ENCODE results near the gene LGALS4.
"Not testable (repeated sequence)": the region's sequence is repeated elsewhere in the genome, so short reads cannot be mapped to it uniquely, and the experiment has no call there.

LGALS4 gene

GRCh38 chr19:38790507-38791403 lies 22.0 kb downstream of the LGALS4 start:
- not testable (repeated sequence) for DNase-seq; H3K4me1 ChIP-seq (ENCODE audit: control insufficient read depth in 1 of 2, insufficient read depth in 2 of 2, low read length in 2 of 2); H3K4me2 ChIP-seq (ENCODE audit: low read length)

GRCh38 chr19:38788478-38789243 lies 24.1 kb downstream of the LGALS4 start, which contains the start of gene LGALS7B:
Gene LGALS7B (plus strand): TSS chr19:38789200. CDS start chr19:38789227, 27 bp downstream.
- Histone ChIP-seq H2AK5ac (ENCODE audit: low read length) (no peak within 1 kb of the TSS), H2BK5ac (ENCODE audit: low read depth, low read length, poor library complexity) (no peak within 1 kb of the TSS), H4K8ac (ENCODE audit: low read depth, low read length) (no peak within 1 kb of the TSS), H3K4me1 (ENCODE audit: control insufficient read depth in 1 of 2, insufficient read depth in 2 of 2, low read length in 2 of 2) (no peaks in the 10 kb centered on the region), H2BK12ac (ENCODE audit: low read length) (no peak within 1 kb of the TSS), H2AFZ (ENCODE audit: insufficient read depth, low read length, poor library complexity) (no peak within 1 kb of the TSS), H3K4me2 (ENCODE audit: low read length) (no peak within 1 kb of the TSS), H3K79me2 (ENCODE audit: control insufficient read depth, insufficient read depth, low read length, poor library complexity) (no peaks in the 10 kb centered on the region), H4K12ac (ENCODE audit: low read depth, low read length) (no peak within 1 kb of the TSS), H3K9ac (ENCODE audit: low read length) (no peak within 1 kb of the TSS), H2BK120ac (ENCODE audit: insufficient read depth, low read length, poor library complexity) (no peak within 1 kb of the TSS), H3K18ac (ENCODE audit: low read length) (no peak within 1 kb of the TSS), H4K91ac (ENCODE audit: low read depth, low read length) (peak within 1 kb of the TSS; percentile 45), H3K27me3 (ENCODE audit: insufficient read depth, low read length) (no peaks in the 10 kb centered on the region), H3K14ac (ENCODE audit: low read length) (no peak within 1 kb of the TSS), H3K36me3 (ENCODE audit: control insufficient read depth in 1 of 2, insufficient read depth in 2 of 2, low read length in 2 of 2) (no peaks in the 10 kb centered on the region), H3K79me1 (ENCODE audit: low read length) (peaks cover 4% of the 10 kb centered on the region), H3K4me3 (ENCODE audit: low read depth, low read length) (no peak within 1 kb of the TSS), H3K27ac (ENCODE audit: low read depth, low read length) (no peak within 1 kb of the TSS), H3K23ac (ENCODE audit: low read length) (no peak within 1 kb of the TSS), H3K4ac (ENCODE audit: low read depth, low read length) (no peak within 1 kb of the TSS), H3K9me3 (ENCODE audit: insufficient read depth, low read depth, low read length) (no peaks in the 10 kb centered on the region)
- whole genome bisulfite sequencing (ENCODE audit: extremely low coverage, insufficient coverage, insufficient read length) = no CpG with 5 or more reads among the region's 17 CpGs
- no peak for DNase-seq

More at GRCh38 chr19:38790507-38791403, 22.0 kb downstream of the LGALS4 start:
- not testable (repeated sequence) for H3K14ac ChIP-seq (ENCODE audit: low read length); H2BK5ac ChIP-seq (ENCODE audit: low read depth, low read length, poor library complexity); H3K36me3 ChIP-seq (ENCODE audit: control insufficient read depth in 1 of 2, insufficient read depth in 2 of 2, low read length in 2 of 2); H3K79me2 ChIP-seq (ENCODE audit: control insufficient read depth, insufficient read depth, low read length, poor library complexity); H3K79me1 ChIP-seq (ENCODE audit: low read length); H2AFZ ChIP-seq (ENCODE audit: insufficient read depth, low read length, poor library complexity); H4K12ac ChIP-seq (ENCODE audit: low read depth, low read length); H3K9ac ChIP-seq (ENCODE audit: low read length); H2BK12ac ChIP-seq (ENCODE audit: low read length); H3K27me3 ChIP-seq (ENCODE audit: insufficient read depth, low read length); H3K27ac ChIP-seq (ENCODE audit: low read depth, low read length); H3K9me3 ChIP-seq (ENCODE audit: insufficient read depth, low read depth, low read length); H4K8ac ChIP-seq (ENCODE audit: low read depth, low read length); H2AK5ac ChIP-seq (ENCODE audit: low read length); H2BK120ac ChIP-seq (ENCODE audit: insufficient read depth, low read length, poor library complexity); H4K91ac ChIP-seq (ENCODE audit: low read depth, low read length); H3K18ac ChIP-seq (ENCODE audit: low read length); H3K4ac ChIP-seq (ENCODE audit: low read depth, low read length); H3K4me3 ChIP-seq (ENCODE audit: low read depth, low read length); H3K23ac ChIP-seq (ENCODE audit: low read length)
- no CpG with 5 or more reads among the region's 49 CpGs for WGBS (ENCODE audit: extremely low coverage, insufficient coverage, insufficient read length)

- H3K4me3 ChIP-seq (ENCODE audit: low read depth, low read length) = no peak overlapping the region
- H3K27me3 ChIP-seq (ENCODE audit: insufficient read depth, low read length) = no peaks in the 10 kb centered on the region
- H3K79me2 ChIP-seq (ENCODE audit: control insufficient read depth, insufficient read depth, low read length, poor library complexity) = no peaks in the 10 kb centered on the region
- no peak overlapping the region for H4K12ac ChIP-seq (ENCODE audit: low read depth, low read length)
- no peak overlapping the region for H4K91ac ChIP-seq (ENCODE audit: low read depth, low read length)
- no peak overlapping the region for H2BK120ac ChIP-seq (ENCODE audit: insufficient read depth, low read length, poor library complexity)
- no peak overlapping the region for H3K4me2 ChIP-seq (ENCODE audit: low read length)
- H3K4ac ChIP-seq (ENCODE audit: low read depth, low read length) = no peak overlapping the region
- no peak overlapping the region for H3K14ac ChIP-seq (ENCODE audit: low read length)
- no peak overlapping the region for H2BK5ac ChIP-seq (ENCODE audit: low read depth, low read length, poor library complexity)
- H3K23ac ChIP-seq (ENCODE audit: low read length) = no peak overlapping the region
- H3K79me1 ChIP-seq (ENCODE audit: low read length) = peaks cover 1% of the 10 kb centered on the region
- H3K4me1 ChIP-seq (ENCODE audit: control insufficient read depth in 1 of 2, insufficient read depth in 2 of 2, low read length in 2 of 2) = no peaks in the 10 kb centered on the region
- H2BK12ac ChIP-seq (ENCODE audit: low read length) = peak overlapping the region; percentile 13
- H3K18ac ChIP-seq (ENCODE audit: low read length) = peak overlapping the region; percentile 9
- no CpG with 5 or more reads among the region's 11 CpGs for WGBS (ENCODE audit: extremely low coverage, insufficient coverage, insufficient read length)
- H4K8ac ChIP-seq (ENCODE audit: low read depth, low read length) = no peak overlapping the region
- no peak overlapping the region for H2AK5ac ChIP-seq (ENCODE audit: low read length)
- H3K9ac ChIP-seq (ENCODE audit: low read length) = no peak overlapping the region
- H3K36me3 ChIP-seq (ENCODE audit: control insufficient read depth in 1 of 2, insufficient read depth in 2 of 2, low read length in 2 of 2) = no peaks in the 10 kb centered on the region
- H3K27ac ChIP-seq (ENCODE audit: low read depth, low read length) = no peak overlapping the region
- no peaks in the 10 kb centered on the region for H3K9me3 ChIP-seq (ENCODE audit: insufficient read depth, low read depth, low read length)
- DNase-seq = no peak
- no peak overlapping the region for H2AFZ ChIP-seq (ENCODE audit: insufficient read depth, low read length, poor library complexity)
These were observed 26.0 kb downstream of the LGALS4 start for GRCh38 chr19:38786572-38787265.

- H2AFZ ChIP-seq (ENCODE audit: insufficient read depth, low read length, poor library complexity); H3K27me3 ChIP-seq (ENCODE audit: insufficient read depth, low read length); H3K27ac ChIP-seq (ENCODE audit: low read depth, low read length); H3K9ac ChIP-seq (ENCODE audit: low read length); H3K14ac ChIP-seq (ENCODE audit: low read length); H3K4me3 ChIP-seq (ENCODE audit: low read depth, low read length); H3K18ac ChIP-seq (ENCODE audit: low read length); H3K79me2 ChIP-seq (ENCODE audit: control insufficient read depth, insufficient read depth, low read length, poor library complexity); H2AK5ac ChIP-seq (ENCODE audit: low read length); H2BK12ac ChIP-seq (ENCODE audit: low read length); H2BK120ac ChIP-seq (ENCODE audit: insufficient read depth, low read length, poor library complexity); H3K23ac ChIP-seq (ENCODE audit: low read length); H4K8ac ChIP-seq (ENCODE audit: low read depth, low read length); H3K4me1 ChIP-seq (ENCODE audit: control insufficient read depth in 1 of 2, insufficient read depth in 2 of 2, low read length in 2 of 2); H3K36me3 ChIP-seq (ENCODE audit: control insufficient read depth in 1 of 2, insufficient read depth in 2 of 2, low read length in 2 of 2); H4K12ac ChIP-seq (ENCODE audit: low read depth, low read length); H3K4me2 ChIP-seq (ENCODE audit: low read length); H3K9me3 ChIP-seq (ENCODE audit: insufficient read depth, low read depth, low read length); H4K91ac ChIP-seq (ENCODE audit: low read depth, low read length); H2BK5ac ChIP-seq (ENCODE audit: low read depth, low read length, poor library complexity); H3K79me1 ChIP-seq (ENCODE audit: low read length); H3K4ac ChIP-seq (ENCODE audit: low read depth, low read length); DNase-seq: not testable (repeated sequence)
- WGBS (ENCODE audit: extremely low coverage, insufficient coverage, insufficient read length) = no CpG with 5 or more reads among the region's 3 CpGs
These were observed 26.7 kb downstream of the LGALS4 start for GRCh38 chr19:38786061-38786460.
